Loucy (cell line): ENCODE measurements around the gene VCAM1.
A peak's percentile ranks its signal among the peaks of the same experiment; 100 is the strongest.
"Not testable (repeated sequence)": the region's sequence is repeated elsewhere in the genome, so short reads cannot be mapped to it uniquely, and the experiment has no call there.

Source experiments
- H2AFZ ChIP-seq: fragments of 200-600 bp; sonication (generic); 2 replicates; pipeline ENCODE4 v1.6.0; 2016; ENCODE audit warnings: antibody characterized with exemption, mild to moderate bottlenecking, low read length, moderate library complexity
- H3F3A ChIP-seq: fragments of 200-600 bp; 2 replicates; pipeline ENCODE4 v1.6.0; 2016; ENCODE audit warnings: antibody characterized with exemption, low read depth, mild to moderate bottlenecking
- H3K27me3 ChIP-seq: fragments of 200-600 bp; sonication (generic); 2 replicates; pipeline ENCODE4 v1.6.1; 2014; ENCODE audit warnings: low read length, mild to moderate bottlenecking; ENCODE audit not compliant: insufficient read depth, poor library complexity, severe bottlenecking
- H3K36me3 ChIP-seq: fragments of 200-600 bp; sonication (generic); 2 replicates; pipeline ENCODE4 v1.6.1; 2016; ENCODE audit warnings: low read length; ENCODE audit not compliant: insufficient read depth
- H3K4me1 ChIP-seq: fragments of 200-600 bp; sonication (generic); 2 replicates; pipeline ENCODE4 v1.5.1; 2014; ENCODE audit warnings: low read length, mild to moderate bottlenecking; ENCODE audit not compliant: insufficient read depth, poor library complexity, severe bottlenecking
- H3K4me2 ChIP-seq: fragments of 200-600 bp; sonication (generic); 2 replicates; pipeline ENCODE4 v1.6.0; 2014; ENCODE audit warnings: antibody characterized with exemption, low read length, low read depth, mild to moderate bottlenecking; ENCODE audit not compliant: poor library complexity, severe bottlenecking
- H3K4me3 ChIP-seq: fragments of 200-600 bp; sonication (generic); 2 replicates; pipeline ENCODE4 v1.5.1; 2014; ENCODE audit warnings: low read length, mild to moderate bottlenecking, mixed read lengths; ENCODE audit not compliant: poor library complexity, severe bottlenecking
- H3K79me2 ChIP-seq: fragments of 200-600 bp; sonication (generic); 2 replicates; pipeline ENCODE4 v1.6.1; 2014; ENCODE audit warnings: low read length; ENCODE audit not compliant: insufficient read depth
- H3K9ac ChIP-seq: fragments of 200-600 bp; sonication (generic); 2 replicates; pipeline ENCODE4 v1.6.0; 2014; ENCODE audit warnings: mild to moderate bottlenecking, low read depth, low read length, moderate library complexity; ENCODE audit not compliant: poor library complexity, severe bottlenecking
- H3K9me2 ChIP-seq: fragments of 200-600 bp; sonication (generic); replicated peaks from 2 replicates; pipeline ENCODE4 v1.6.1; 2016; ENCODE audit warnings: low read depth, low read length, mixed read lengths
- H3K9me3 ChIP-seq: fragments of 200-600 bp; sonication (generic); 2 replicates; pipeline ENCODE4 v1.6.1; 2014; ENCODE audit warnings: mild to moderate bottlenecking, antibody characterized with exemption, low read length, low read depth; ENCODE audit not compliant: insufficient read depth
- H4K20me1 ChIP-seq: fragments of 200-600 bp; sonication (generic); 2 replicates; pipeline ENCODE4 v1.6.0; 2014; ENCODE audit warnings: antibody characterized with exemption, low read length, mild to moderate bottlenecking; ENCODE audit not compliant: insufficient read depth, poor library complexity, severe bottlenecking
- CTCF ChIP-seq: fragments of 200-600 bp; sonication (generic); conservative IDR thresholded peaks from 2 replicates; pipeline ENCODE4 v1.5.1; 2014; ENCODE audit warnings: mild to moderate bottlenecking, antibody characterized with exemption, low read length
- EZH2phosphoT487 ChIP-seq: fragments of 200-600 bp; IDR thresholded peaks from 2 replicates; pipeline ENCODE4 v1.6.1; 2018; ENCODE audit warnings: antibody characterized with exemption, mild to moderate bottlenecking, moderate library complexity, borderline replicate concordance

VCAM1 gene

DNA sequence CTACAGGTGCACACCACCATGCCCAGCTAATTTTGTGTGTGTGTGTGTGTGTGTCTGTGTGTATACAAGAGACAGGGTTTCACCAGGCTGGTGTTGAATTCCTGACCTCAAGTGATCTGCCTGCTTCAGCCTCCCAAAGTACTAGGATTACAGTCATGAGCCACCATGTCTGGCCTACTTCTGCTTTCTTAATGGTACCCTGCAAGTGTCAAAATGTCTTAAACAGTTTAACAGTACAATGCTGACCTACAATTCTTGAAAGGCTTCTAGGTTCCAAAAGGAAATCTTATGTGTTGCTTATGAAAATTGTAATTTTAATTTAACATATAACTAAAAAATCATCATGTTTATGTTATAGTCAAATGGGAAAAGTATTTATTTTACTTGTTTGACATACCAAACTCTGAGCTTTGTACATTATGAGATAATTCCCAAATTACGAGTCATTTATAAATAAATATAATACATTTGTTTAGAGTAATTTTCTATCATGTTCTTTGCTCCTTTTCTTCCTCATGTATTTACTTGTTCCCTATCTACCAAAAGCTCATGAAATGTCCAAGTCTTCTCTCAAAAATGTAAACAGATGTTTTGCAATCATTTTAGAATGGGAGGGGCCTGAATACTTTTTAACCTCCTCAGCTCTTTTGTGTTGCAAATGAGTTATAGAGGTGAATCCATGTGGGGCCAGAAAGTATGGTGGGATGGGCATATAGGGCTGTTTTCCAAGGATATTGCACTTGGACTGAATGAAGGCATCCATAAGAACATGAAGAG lies 8.4 kb upstream of the VCAM1 start:
- Histone ChIP-seq H2AFZ (no peak overlapping the region), H3K9ac (no peak overlapping the region), H3K9me2 (no peaks in the 10 kb centered on the region), H3K4me1 (peaks cover 5% of the 10 kb centered on the region), H4K20me1 (no peaks in the 10 kb centered on the region), H3K79me2 (no peaks in the 10 kb centered on the region), H3K4me3 (no peak overlapping the region), H3F3A (peaks cover 3% of the 10 kb centered on the region; the same call in 1 of the 2 replicates), H3K4me2 (no peak overlapping the region), H3K36me3 (no peaks in the 10 kb centered on the region), H3K27me3 (no peaks in the 10 kb centered on the region), H3K9me3 (no peaks in the 10 kb centered on the region)
- TF ChIP-seq EZH2phosphoT487 (no peak), CTCF (no peak)

GRCh38 chr1:100713027-100713426 lies 6.5 kb upstream of the VCAM1 start:
- peak overlapping the region; percentile 35 for H3K4me2 ChIP-seq
- H3K4me1 ChIP-seq: not testable (repeated sequence)

DNA sequence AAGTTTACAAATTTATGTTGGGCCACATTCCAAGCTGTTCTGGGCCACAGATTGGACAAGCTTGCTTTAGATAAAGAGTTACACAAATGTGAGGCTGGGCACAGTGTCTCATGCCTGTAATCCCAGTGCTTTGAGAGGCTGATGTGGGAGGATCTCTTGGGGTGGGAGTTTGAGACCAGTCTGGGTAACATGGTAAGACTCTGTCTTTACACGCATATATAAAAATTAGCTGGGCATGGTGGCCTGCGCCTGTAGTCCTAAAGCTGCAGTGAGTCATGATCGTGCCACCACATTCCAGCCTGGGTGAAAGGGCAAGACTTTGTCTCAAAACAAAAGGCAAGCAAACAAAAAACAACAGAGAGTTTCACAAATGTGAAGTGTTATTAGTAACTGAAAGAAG lies 5.9 kb upstream of the VCAM1 start:
- H3K9me3 ChIP-seq: no peaks in the 10 kb centered on the region
- no peaks in the 10 kb centered on the region for H3K36me3 ChIP-seq
- no peak overlapping the region for H3K9ac ChIP-seq
- TF ChIP-seq CTCF: no peak
- TF ChIP-seq EZH2phosphoT487: no peak
- H3F3A ChIP-seq: peaks cover 3% of the 10 kb centered on the region; the same call in 1 of the 2 replicates
- H3K79me2 ChIP-seq: no peaks in the 10 kb centered on the region
- peak overlapping the region; percentile 39; the same call in 1 of the 2 replicates for H2AFZ ChIP-seq
- no peaks in the 10 kb centered on the region for H3K9me2 ChIP-seq
- H3K4me1 ChIP-seq: peaks cover 5% of the 10 kb centered on the region
- no peaks in the 10 kb centered on the region for H4K20me1 ChIP-seq
- H3K4me2 ChIP-seq: peak overlapping the region; percentile 35
- H3K27me3 ChIP-seq: no peaks in the 10 kb centered on the region
- H3K4me3 ChIP-seq: no peak overlapping the region

More at GRCh38 chr1:100713027-100713426, 6.5 kb upstream of the VCAM1 start:
- H4K20me1 ChIP-seq, H3K9ac ChIP-seq, H3K79me2 ChIP-seq, H3K9me3 ChIP-seq, H3F3A ChIP-seq, H3K27me3 ChIP-seq, H3K36me3 ChIP-seq, H3K9me2 ChIP-seq: not testable (repeated sequence)
- H3K4me3 ChIP-seq: peak overlapping the region; percentile 13
- H2AFZ ChIP-seq: peak overlapping the region; percentile 39; the same call in 1 of the 2 replicates

- Histone ChIP-seq H2AFZ (no peak overlapping the region), H3K4me1 (peaks cover 5% of the 10 kb centered on the region), H3K27me3 (no peaks in the 10 kb centered on the region), H3K79me2 (no peaks in the 10 kb centered on the region), H3K9me2 (no peaks in the 10 kb centered on the region), H3K9ac (no peak overlapping the region), H4K20me1 (no peaks in the 10 kb centered on the region), H3K9me3 (no peaks in the 10 kb centered on the region), H3F3A (peaks cover 3% of the 10 kb centered on the region; the same call in 1 of the 2 replicates), H3K4me3 (no peak overlapping the region), H3K36me3 (no peaks in the 10 kb centered on the region), H3K4me2 (no peak overlapping the region)
- TF ChIP-seq EZH2phosphoT487 (no peak), CTCF (no peak)
These were observed 4.9 kb upstream of the VCAM1 start for GRCh38 chr1:100714599-100714998.
